Measurements from ENCODE around the gene ASPG. TPM values are rescaled to one million over a fixed set of nuclear protein-coding genes. Genes with fewer than 3 reads are reported as not detected.
A peak's percentile ranks its signal among the peaks of the same experiment; 100 is the strongest.

Gene ASPG
- polyA plus RNA-seq, 3 donors: 0.01 TPM; not detected in 2

DNA sequence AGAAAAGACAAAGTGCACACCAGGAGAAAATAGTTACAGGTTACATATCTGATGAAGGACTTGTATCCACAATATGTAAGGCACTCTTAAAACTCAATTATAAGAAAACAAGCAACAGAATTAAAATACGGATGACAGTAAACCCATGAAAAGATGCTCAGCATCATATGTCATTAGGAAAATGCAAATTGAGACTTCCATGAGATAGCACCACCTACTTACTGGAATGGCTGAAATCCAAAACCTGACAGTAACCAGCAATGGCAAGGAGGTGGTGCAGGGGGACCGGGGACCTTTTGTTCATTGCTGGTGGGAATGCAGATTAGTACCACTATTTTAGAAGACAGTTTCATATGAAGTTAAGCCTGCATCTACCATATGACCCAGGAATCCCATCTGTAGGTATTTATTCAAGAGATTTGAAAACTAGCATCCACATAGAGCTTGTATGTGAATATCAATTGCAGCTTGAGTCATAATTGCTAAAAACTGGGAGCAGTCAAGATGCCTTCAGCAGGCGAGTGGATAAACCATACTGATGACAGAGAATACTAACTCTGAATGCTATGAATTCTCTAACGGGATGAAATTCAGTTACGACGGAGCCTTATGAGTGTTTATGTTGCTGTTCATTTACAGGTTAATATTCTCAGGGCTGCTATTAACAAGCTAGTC lies 43.9 kb upstream of the ASPG start:
- H3K9me3 Mint-ChIP-seq: peaks cover 0 to 3% (median 0%) of the 10 kb centered on the region in 7 donors
- 92% methylated on average over 4 of the region's 6 CpGs for WGBS (ENCODE audit: insufficient coverage)

DNA sequence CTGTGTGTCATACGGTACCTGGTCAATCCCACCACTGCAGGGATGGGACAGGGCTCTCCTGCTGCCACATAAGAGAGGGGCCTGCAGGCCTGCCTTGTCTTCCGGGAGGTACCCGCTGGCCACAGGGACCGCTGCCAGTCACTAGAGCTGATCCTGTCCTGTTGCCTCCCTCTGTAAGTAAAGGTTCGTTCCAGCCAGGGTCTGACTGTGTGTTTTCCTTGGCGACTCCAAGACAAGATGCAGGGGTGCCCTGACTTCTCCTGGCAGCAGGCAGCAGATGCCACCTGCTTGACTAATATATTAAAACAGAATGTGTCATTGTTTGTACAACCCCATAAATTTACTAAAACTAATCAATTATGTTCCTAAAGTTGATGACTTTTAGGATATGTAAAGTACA lies 41.5 kb upstream of the ASPG start:
- Histone ChIP-seq H3K9me3 (replicated peaks in 1 of 2; ENCODE audit: control insufficient read depth in 1 of 2, insufficient read depth in 1 of 2, low read length in 2 of 2) (no peaks in the 10 kb centered on the region), H3K79me2 (ENCODE audit: insufficient read depth, low read length) (no peaks in the 10 kb centered on the region), H3K4me2 (replicated peaks; ENCODE audit: extremely low read depth, low read length, poor library complexity, severe bottlenecking) (no peak overlapping the region), H4K20me1 (ENCODE audit: insufficient read depth, low read length) (no peaks in the 10 kb centered on the region), H2AFZ (ENCODE audit: insufficient read depth, low read depth, low read length, poor library complexity, severe bottlenecking) (no peak overlapping the region), H3K36me3 (replicated peaks in 1 of 2; ENCODE audit: control insufficient read depth in 1 of 2, insufficient read depth in 2 of 2, low read length in 2 of 2) (peaks cover 4 to 43% of the 10 kb centered on the region in 2 donors), H3K4me3 (replicated peaks in 1 of 3; ENCODE audit: low read depth in 2 of 3, low read length in 3 of 3) (no peak overlapping the region), H3K9ac (ENCODE audit: insufficient read depth, low read length, poor library complexity, severe bottlenecking) (no peak overlapping the region), H3K27ac (ENCODE audit: low read depth in 1 of 2, low read length in 2 of 2) (no peak overlapping the region), H3K4me1 (ENCODE audit: control insufficient read depth in 1 of 2, insufficient read depth in 2 of 2, low read length in 2 of 2) (no peaks in the 10 kb centered on the region), H3K27me3 (ENCODE audit: control insufficient read depth in 2 of 2, insufficient read depth in 2 of 2, low read length in 2 of 2) (no peaks in the 10 kb centered on the region)
- 96% methylated on average over 5 of the region's 6 CpGs for WGBS (ENCODE audit: insufficient coverage)
- intact Hi-C loops (cut with micrococcal nuclease): no loop called here
- Mint-ChIP-seq H3K27me3 (ENCODE audit: low read depth in 3 of 3) (peaks cover 0 to 6% (median 4%) of the 10 kb centered on the region in 3 donors), H3K4me1 (no peaks in the 10 kb centered on the region), H3K9me3 (no peaks in the 10 kb centered on the region), H3K36me3 (peaks cover 61 to 85% of the 10 kb centered on the region in 2 donors), H3K27ac (peak overlapping the region in 2 of 7 donors; percentile 12 to 18), H3K4me3 (no peak overlapping the region)
- TF ChIP-seq, protein P1, sequence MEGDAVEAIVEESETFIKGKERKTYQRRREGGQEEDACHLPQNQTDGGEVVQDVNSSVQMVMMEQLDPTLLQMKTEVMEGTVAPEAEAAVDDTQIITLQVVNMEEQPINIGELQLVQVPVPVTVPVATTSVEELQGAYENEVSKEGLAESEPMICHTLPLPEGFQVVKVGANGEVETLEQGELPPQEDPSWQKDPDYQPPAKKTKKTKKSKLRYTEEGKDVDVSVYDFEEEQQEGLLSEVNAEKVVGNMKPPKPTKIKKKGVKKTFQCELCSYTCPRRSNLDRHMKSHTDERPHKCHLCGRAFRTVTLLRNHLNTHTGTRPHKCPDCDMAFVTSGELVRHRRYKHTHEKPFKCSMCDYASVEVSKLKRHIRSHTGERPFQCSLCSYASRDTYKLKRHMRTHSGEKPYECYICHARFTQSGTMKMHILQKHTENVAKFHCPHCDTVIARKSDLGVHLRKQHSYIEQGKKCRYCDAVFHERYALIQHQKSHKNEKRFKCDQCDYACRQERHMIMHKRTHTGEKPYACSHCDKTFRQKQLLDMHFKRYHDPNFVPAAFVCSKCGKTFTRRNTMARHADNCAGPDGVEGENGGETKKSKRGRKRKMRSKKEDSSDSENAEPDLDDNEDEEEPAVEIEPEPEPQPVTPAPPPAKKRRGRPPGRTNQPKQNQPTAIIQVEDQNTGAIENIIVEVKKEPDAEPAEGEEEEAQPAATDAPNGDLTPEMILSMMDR (IDR thresholded peaks at IDR 0.05): no peak
- no peak for DNase-seq

More for the DNA sequence above, 43.9 kb upstream of the ASPG start:
- no peak overlapping the region for H3K4me3 Mint-ChIP-seq
- peaks cover 63 to 91% of the 10 kb centered on the region in 2 donors for H3K36me3 Mint-ChIP-seq
- no peak for DNase-seq
- Histone ChIP-seq H3K9me3 (replicated peaks in 1 of 2; ENCODE audit: control insufficient read depth in 1 of 2, insufficient read depth in 1 of 2, low read length in 2 of 2) (no peaks in the 10 kb centered on the region), H3K4me3 (replicated peaks in 1 of 3; ENCODE audit: low read depth in 2 of 3, low read length in 3 of 3) (no peak overlapping the region), H4K20me1 (ENCODE audit: insufficient read depth, low read length) (no peaks in the 10 kb centered on the region), H3K9ac (ENCODE audit: insufficient read depth, low read length, poor library complexity, severe bottlenecking) (no peak overlapping the region), H3K36me3 (replicated peaks in 1 of 2; ENCODE audit: control insufficient read depth in 1 of 2, insufficient read depth in 2 of 2, low read length in 2 of 2) (peaks cover 4 to 51% of the 10 kb centered on the region in 2 donors), H3K4me1 (ENCODE audit: control insufficient read depth in 1 of 2, insufficient read depth in 2 of 2, low read length in 2 of 2) (no peaks in the 10 kb centered on the region), H3K4me2 (replicated peaks; ENCODE audit: extremely low read depth, low read length, poor library complexity, severe bottlenecking) (no peak overlapping the region), H2AFZ (ENCODE audit: insufficient read depth, low read depth, low read length, poor library complexity, severe bottlenecking) (no peak overlapping the region), H3K27ac (ENCODE audit: low read depth in 1 of 2, low read length in 2 of 2) (no peak overlapping the region), H3K27me3 (ENCODE audit: control insufficient read depth in 2 of 2, insufficient read depth in 2 of 2, low read length in 2 of 2) (no peaks in the 10 kb centered on the region), H3K79me2 (ENCODE audit: insufficient read depth, low read length) (no peaks in the 10 kb centered on the region)
- TF ChIP-seq, protein P1 (IDR thresholded peaks at IDR 0.05): no peak
- no peaks in the 10 kb centered on the region for H3K4me1 Mint-ChIP-seq
- intact Hi-C loops (cut with micrococcal nuclease): no loop called here
- H3K27me3 Mint-ChIP-seq (ENCODE audit: low read depth in 3 of 3): peaks cover 0 to 6% (median 2%) of the 10 kb centered on the region in 3 donors
- no peak overlapping the region for H3K27ac Mint-ChIP-seq

All from CD14-positive monocyte (primary cell).